HG03066 (cell line): ENCODE measurements around the gene RNFT2.

Experiments
- ATAC-seq: cut with Tn5 transposase; IDR thresholded peaks from one replicate; pipeline ENCODE4 v1.9.1; 2021; ENCODE audit warnings: low read depth; ENCODE audit not compliant: unreplicated experiment

The RNFT2 gene

DNA sequence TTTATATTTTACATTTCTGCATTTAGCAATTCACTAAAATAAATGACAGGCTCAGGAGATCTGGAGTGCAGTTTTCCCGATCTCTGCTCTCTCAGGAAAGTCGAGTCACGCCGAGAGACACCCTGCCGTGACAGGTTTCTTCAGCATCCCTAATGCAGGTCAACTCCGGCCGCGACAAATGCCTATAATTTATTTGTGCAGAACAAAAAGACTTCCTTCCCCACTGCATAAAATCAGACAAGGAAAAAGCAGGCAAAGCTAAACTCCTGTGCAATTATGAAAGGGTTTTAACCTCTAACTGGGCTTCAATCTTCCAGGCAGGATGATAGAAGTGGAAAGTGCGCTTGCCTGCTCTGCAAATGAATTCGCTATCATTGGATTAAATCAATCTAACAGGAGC lies 28.3 kb upstream of the RNFT2 start:
- no peak for ATAC-seq

DNA sequence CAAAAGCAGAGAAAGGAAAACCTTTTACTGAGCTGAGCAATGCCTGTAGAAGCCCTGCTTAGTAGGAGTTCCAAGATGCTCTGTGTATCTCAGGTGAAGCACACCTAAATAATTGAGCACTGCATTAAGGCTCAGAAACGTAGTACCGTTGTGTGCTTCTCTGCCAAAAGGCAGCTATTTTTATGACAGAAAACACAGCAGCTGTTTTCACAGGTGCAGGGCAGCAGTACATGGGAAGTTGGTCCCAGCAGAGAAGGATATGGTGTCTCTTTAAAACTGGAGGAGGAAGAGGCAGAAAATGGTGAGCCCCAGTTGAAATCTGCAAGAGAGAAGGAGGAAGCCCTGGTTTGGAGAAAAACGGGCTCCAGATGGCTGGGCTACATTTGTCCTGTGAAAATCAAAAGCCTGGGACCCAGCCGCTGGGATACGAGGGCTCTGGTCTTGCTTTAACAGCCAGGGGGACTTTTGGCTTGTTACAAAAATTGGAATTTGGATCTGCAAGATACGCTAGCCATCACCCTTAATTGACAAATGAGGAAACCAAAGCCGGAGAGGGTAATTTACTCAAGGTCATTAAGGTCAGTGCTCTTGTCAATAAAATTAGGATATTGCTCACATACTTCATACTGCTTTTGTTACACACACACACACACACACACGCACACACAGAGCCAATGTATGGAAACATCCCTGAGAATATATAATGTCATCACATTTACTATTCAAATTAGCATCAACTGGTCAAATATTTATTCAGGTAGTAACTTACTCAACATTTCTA lies 27.6 kb upstream of the RNFT2 start:
- ATAC-seq, result no peak

GRCh38 chr12:116712458-116713303 lies 25.4 kb upstream of the RNFT2 start:
- no peak for ATAC-seq

DNA sequence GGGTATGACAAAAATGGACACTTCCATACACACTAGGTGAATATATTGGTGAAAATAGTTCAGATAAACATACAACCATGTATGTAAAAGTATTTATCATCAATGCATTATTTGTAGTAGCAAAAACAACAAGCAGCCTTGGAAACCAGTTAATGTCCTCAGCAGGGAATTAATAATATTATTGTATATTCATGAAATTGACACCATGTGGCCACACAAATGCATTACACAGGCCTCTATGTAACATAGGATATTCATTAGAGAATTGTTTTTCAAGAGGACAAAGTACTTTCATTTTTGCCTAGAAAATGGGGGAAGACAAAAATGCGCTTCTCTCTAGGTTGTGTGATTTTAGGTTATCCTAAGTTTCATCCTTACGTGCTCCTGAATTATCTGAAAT lies 24.6 kb upstream of the RNFT2 start:
- no peak for ATAC-seq

DNA sequence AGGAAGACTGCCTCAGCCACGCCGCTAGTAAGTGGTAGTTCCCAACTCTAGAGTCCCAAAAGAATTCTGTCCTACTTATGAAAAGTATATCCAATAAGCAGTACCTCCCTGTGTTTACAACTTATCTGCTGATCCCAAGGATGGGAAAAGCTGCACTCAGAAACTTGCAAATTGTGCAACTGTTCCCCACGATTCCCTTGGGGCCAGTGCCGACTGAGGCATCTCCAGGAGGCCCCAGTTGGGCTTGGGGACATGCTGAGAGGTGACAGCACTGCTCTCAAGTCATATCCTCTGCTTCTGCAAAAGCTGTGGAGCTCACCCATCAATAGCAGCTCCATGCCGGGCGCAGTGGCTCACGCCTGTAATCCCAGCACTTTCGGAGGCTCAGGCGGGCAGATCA lies 23.9 kb upstream of the RNFT2 start:
- ATAC-seq, result no peak

GRCh38 chr12:116717466-116718437 lies 20.4 kb upstream of the RNFT2 start:
- ATAC-seq, result no peak

GRCh38 chr12:116718655-116719454 lies 19.3 kb upstream of the RNFT2 start:
- no peak for ATAC-seq

- no peak for ATAC-seq
Measured at GRCh38 chr12:116719731-116720528, 18.2 kb upstream of the RNFT2 start.

DNA sequence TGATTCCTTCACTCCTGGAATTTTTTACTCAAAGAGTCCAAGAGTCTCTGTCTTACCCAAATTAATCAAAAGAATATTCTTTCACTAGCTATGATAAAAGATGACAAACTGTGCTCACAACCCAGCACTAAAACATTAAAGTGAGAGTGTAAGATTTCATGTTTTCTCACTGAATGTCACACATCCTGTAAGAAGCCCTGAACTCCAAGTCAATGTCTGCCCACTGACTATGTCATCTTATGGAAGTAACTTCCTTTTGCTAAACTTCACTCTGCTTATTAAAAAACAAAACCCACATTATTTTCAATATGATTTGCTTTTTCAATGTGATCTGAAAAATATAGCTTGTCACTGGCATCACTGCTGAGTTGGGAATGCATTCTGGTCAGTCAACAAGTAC lies 15.9 kb upstream of the RNFT2 start:
- ATAC-seq, result no peak

GRCh38 chr12:116726694-116727093 lies 11.4 kb upstream of the RNFT2 start:
- no peak for ATAC-seq

DNA sequence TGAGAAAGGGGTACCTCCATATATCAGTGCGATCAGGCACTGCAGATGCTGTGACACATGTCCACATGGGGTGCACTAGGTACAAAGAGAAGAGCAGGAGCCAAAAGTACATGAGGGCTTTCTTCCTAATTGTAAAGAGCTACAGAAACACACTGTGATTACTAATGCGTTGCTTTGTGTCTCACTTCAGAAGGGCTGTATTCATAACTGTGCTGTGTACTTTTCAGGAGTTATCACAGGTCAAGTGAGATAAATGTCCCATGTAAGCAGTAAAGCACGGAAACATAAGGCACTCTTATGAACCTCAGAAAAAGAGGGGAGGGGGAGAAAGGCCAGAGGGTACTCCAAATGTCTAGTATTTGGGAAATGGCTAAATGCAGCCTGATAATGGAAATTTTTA lies 10.9 kb upstream of the RNFT2 start:
- no peak for ATAC-seq

DNA sequence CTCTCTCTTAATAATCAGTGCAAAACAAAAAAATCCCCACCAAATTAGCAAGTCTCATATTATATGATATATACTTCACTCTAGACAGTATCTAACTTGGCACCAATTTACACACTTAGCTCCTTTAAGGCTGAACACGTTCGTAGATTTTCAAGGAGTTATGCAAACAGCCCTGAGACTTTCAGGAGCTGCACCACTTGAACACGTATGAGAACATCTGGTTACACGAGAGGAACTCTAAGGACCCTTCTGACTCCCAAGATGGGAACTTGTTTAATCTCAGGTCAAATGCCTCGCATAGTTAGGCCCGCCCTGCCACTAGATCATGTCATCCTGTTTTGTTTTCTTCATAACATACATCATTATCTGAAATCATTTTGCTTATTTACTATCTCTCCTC lies 10.2 kb upstream of the RNFT2 start:
- no peak for ATAC-seq

GRCh38 chr12:116731801-116732200 lies 6.3 kb upstream of the RNFT2 start:
- no peak for ATAC-seq

DNA sequence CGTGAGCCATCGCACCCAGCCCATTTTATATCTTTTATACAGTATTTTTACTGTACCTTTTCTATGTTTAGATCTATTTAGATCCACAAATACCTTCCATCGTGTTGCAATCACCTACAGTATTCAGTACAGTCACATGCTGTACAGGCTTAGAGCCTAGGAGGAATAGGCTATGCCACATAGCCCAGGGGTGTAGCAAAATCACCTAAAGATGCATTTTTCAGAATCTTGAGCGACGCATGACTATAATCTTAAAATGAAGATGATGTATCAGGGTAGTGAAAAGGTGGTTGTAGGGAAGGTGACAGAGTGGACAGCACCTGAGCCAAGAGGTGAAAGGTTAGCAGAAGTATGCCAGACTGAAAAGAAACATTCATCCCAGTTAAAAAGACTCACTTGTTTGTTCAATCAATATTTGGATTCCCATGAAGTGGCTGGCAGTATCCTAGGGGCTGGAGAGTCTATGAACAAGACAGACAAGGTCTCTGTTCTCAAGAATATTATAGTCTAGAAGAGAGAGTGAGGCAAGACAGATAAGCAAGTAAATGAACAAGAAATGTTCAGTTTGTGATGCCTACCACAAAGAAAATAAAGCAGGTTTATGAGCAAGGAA lies 3.9 kb upstream of the RNFT2 start:
- ATAC-seq, result no peak

DNA sequence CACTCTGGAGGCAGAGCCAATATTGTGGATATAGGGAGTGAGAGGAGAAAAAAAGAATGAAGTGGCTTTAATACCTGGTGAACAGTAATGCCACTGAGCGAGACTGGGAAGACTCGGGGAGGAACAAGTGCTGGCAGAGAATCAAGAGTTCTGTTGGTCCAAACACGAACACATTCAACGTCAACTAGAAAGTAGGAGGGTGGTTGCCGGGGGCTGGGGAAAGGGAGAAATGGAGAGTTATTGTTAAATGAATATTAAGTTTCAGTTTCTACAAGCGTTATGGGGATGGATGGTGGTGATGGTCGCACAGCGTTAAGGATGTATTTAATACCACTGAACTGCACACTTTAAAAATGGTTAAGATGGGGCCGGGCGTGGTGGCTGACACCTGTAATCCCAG lies 3.0 kb upstream of the RNFT2 start:
- ATAC-seq, result no peak

GRCh38 chr12:116735951-116736599 lies 2.0 kb upstream of the RNFT2 start:
- no peak for ATAC-seq

- no peak for ATAC-seq
Measured at GRCh38 chr12:116736962-116737773, 947 bp upstream of the RNFT2 start.
